Fibroblast of skin of left quadriceps (primary cell): ENCODE results near the gene OPN1LW.
"Not testable (repeated sequence)": the region's sequence is repeated elsewhere in the genome, so short reads cannot be mapped to it uniquely, and the experiment has no call there.

Experiments
- DNase-seq, 2 experiments: peaks; one replicate each; pipeline ENCODE4 v3.0.0-alpha.2; 2013; ENCODE audit warnings: low read depth in 2 of 2

OPN1LW gene

DNA sequence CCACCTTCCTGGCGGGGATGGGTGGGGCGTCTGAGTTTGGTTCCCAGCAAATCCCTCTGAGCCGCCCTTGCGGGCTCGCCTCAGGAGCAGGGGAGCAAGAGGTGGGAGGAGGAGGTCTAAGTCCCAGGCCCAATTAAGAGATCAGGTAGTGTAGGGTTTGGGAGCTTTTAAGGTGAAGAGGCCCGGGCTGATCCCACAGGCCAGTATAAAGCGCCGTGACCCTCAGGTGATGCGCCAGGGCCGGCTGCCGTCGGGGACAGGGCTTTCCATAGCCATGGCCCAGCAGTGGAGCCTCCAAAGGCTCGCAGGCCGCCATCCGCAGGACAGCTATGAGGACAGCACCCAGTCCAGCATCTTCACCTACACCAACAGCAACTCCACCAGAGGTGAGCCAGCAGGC is at the start of gene OPN1LW:
Gene OPN1LW, plus strand, starts transcription at position 234 of the 400 bp plus-strand sequence. Its CDS starts 41 bp downstream, at position 275.
- not testable (repeated sequence) for DNase-seq

DNA sequence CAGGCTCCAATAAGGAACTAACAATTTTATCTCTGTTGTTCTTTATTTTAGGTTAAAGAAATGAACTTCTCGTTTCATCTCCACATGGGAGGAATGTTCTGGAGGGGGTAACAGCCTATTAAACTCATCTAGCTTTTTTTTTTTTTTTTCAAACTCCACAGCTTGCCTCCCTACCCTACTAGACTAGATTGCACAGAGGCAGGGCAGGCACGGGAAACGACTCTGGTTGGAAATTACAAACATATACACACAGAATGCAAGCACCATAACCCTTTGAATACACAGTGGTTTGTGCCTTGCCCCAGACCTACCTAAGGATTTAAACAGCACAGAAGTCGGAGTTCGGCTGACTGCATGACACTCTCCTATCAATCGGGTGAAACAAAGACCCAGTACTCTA is 49.2 kb upstream of the OPN1LW start:
- no peak for DNase-seq

DNA sequence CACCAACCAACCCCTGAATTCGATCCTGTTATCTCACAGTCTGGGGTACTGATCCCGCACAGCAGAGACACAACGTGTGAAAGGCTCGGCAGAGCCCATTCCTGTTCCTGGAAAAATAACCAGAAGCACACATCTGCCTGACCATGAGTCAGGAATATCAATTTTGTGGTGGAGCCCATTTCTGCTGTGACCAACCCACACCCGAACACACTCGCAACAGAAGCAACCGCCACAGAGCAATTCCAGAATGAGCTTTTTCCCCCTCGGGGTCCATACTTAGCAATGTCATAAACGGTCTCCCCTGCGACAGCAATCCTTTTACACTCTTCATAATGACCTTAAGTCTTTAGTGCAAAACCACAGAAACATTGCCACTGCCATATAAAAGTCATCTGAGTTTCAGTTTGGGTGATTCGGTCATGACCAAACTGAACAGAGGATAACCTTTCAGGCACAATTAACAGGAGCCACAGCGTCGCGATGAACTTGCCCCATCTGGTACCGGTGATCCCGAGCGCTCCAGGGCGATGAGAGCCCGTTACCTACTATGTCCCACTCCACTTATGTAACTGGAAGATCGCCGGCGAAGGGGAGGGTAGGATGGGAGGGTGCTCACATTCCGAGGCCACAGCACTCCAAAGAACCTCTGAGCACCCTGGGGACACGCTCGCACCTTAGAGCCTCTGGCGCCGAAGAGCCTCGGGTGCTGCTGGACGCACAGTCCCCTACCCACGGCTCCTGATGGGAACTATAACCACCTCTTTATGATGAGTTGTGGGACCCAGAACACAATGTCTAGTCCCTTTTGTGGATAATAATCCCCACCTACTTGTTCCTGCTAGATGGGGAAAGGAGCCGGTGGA is 47.7 kb upstream of the OPN1LW start:
- no peak for DNase-seq

DNA sequence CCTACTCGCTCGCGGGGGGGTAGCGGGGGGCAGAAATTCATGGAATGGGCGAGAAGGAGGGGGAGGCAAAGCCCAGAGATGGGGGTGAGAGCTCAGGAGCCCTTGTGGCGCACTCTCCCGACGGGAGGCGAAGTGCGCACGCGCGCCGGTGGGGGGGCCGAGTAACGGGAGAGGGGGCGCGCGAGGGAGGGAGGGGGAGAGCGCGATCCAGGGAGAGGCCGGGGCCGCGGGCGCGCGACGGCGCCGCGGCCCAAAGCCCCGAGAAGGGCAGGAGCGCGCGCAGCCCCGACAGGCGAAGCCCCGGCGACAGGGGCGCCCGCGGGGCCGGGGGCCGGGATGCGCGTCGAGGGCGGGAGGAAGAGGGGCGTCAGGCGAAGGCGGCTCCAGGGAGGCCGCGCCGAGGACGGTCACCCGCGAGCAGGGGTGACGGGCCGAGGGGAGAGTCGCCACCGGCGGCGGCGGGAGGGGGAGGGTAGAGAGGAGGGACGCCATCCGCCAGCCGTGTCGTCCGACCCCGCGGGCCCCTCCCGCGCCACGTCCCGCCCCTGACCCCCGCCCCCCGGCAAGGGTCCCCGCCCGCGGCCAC is 46.9 kb upstream of the OPN1LW start:
- DNase-seq: peak; percentile 44 to 49

DNA sequence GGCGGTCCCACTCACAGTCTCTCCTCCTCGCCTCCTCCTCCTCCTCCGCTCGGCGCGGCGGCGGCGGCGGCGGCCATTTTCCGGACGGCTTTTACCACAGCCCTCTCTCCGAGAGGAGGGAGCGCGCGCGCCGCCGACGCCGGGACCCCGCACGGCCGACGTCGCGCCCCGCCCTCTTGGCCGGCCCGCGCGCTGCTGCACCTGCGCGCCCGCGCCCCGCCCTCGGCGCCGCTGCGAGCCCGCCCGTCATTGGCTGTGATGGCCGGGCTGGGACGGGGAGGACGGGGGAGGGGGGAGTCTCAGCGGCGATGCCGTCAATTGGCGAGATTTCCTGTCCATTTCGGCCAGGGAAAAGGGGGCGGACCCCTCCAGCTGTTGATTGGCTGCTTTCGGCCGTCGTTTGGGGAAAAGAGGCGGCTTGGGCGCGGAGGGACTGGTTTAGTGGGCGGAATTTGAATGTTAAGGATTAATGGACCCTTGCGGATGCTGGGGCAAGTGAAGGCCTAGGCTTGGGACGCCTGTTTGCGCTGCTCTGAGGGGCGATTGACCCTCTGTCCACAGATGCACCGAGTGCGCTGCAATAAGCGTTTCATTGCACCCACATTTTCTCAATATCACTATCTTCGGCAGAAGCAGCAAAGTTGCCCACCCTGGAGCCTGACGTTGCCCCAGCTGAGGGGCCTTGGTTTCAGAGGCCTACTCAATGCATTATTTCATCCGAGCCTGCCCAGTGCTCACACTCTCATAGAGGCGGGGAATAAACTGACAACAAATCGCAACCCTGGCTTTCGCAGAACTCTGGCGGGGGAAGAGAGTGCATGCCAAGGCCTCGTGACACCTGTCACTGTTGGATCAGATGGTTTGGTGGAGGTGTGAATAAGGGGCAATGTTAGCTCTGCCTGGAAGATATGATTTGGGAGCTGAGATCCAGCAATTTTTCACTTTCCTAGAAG is 46.2 kb upstream of the OPN1LW start, which contains the start of gene MECP2:
Gene MECP2, minus strand, starts transcription at position 129 of the 953 bp plus-strand sequence.
- peak; percentile 82 for DNase-seq

DNA sequence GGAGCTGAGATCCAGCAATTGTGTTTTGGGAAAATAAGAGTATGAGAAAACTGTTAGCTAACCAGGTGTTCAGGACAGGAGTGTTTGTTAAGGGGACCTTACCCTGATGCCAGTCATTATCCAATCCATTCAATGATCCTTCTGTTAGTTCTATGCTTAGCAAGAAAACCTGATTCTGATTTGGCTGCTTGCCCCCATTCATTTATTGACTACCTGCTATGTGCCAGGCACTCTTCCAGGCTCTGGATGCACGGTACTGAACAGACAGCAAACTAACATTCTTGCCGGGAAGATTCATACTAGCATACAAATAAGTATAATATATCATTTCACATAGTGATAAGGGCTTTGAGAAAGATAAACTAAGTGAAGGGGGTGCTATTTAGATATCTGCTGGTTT is 45.5 kb upstream of the OPN1LW start:
- DNase-seq: no peak

DNA sequence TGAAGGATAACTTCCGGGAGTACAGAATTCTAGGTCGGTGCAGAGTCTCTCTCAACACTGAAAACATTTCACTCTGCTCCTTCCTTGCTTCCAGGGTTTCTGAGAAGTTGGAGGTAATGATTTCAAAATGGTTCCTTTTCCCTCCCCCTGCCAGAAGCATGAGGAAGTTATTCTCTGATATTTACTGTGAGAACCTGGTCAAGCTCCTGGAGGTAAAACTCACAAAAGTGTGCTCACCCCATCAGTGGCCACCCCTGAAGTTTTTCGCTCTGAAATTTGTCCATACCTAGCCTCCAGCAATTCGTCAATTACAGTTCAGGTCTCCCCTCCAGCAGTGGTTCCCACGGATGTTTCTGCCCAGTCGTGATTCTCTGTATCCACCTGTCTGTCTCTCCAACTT is 30.3 kb upstream of the OPN1LW start:
- DNase-seq: no peak

DNA sequence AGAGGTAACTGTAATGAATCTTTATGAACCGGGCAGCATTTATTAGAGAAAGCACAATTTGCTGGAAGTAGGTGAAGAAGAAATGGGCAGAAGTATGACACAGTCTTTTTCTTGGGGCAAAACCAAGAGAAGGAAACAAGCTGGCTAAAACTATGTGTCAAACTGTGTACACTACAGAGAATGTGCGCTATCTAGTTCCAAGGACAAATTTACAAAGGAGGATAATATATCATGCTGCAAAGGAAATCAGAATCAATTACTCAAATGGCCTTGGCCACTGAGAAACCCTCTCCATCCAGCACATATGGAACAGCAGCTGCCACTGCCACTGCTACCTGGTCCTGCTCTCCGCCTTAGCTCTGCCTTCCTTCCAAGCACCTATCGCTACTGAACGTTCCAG is 29.4 kb upstream of the OPN1LW start:
- no peak for DNase-seq

DNA sequence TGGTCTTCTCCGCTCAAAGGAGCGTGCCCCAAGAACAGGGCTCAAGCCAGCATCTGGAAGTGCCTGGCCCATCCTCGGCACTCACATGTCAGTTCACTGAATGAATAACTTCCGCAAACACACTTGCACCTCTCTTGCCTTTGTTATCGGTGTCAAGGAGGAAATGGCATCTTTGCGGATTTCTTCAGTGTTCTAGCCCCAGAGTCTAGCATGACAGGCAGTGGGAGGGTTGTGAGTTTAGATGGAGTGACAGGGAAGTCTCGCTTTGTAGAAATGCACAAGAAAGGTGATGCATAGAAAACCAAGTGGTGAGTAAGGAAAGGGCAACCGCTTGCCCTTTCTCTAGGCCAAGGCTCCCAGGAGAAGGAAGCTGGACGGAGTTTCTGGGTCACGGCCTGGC is 29.0 kb upstream of the OPN1LW start:
- no peak for DNase-seq

DNA sequence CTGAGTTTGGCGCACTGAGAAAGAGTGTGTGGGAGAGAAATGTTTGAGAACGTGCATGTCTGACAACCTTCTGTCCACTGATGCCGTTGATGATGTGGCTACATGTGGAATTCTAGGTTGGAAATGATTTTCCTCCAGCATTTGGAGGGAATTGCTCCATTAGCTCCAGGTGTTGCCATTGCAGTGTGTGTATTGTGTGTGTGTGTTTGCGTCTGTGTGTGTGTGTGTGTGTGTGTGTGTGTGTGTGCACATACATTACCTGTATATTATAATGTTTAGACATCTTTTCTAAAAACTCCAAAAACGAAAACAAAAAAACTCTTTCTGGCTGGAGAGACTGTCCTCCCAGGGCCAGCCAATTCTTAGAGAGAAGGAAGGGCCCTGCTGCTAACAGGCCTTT is 28.3 kb upstream of the OPN1LW start:
- DNase-seq: no peak

DNA sequence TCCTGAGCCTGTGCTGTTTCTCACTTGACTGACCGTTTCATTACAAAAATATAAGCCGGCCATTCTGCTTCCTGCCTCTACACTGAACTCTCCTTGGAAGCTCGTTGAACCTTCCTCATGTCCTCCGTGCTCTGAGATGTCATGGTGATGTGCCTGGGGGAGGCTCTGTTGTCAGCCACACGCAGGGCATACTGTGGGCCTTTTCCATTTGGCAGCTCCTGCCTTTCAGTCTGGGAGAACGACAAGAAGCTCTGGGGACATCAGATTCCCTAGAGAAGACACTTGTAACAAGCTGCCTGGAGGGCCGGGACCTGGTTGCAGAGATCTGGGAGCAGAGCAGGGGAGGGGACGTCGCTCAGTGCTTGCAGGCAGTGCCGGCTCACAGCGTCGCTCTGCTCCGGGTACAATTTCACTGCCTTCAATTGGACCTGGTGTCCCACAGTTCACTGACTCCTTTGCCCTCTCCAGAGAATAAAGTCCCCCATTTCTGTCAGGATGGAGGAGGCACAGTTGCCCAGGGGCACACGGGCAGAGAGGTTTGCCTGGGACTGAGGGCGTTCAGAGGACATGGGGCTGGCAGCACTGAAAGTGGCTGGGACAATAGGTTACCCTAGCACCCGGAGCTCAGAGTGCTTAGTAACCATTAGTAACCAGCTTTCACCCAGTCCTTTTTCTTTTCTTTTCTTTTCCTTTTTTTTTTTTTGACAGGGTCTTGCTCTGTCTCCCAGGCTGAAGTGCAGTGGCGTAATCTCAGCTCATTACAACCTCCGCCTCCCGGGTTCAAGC is 27.4 kb upstream of the OPN1LW start:
- no peak for DNase-seq

DNA sequence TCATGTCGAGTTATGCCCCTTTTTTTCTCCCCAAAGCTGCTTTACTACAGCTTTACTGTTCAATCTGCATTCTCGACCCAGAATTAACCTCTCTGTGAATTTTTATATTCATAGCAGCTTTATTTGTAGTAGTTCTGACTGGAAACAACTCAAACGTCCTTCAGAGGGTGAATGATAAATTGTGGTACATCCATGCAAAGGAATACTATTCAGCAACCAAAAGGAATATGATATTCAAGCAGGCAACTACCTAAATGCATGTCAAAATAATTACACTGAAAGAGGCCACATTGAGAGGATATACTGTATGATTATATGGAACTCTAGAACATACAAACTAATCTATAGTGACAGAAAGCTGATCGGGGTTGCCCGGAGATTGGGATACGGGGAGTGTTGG is 26.5 kb upstream of the OPN1LW start:
- DNase-seq: no peak

DNA sequence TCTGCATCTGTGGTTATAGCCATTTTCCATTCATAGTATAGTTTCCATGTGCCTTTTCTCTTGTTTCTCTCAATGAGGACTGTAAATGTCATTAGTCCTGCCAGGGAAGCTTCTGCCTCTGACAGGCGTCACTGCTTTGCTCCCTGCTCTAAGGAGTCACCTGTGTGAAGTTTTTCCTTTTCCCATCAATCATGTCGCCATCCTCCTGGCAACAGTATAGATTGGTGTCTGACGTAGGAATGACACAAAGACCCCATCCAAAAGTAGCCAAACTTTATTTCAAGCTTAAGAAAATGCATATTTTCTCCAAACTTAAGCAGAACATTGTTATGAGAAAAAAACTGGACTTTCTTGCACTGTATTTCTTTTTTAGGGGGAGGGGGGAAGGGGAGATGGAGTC is 23.5 kb upstream of the OPN1LW start:
- DNase-seq: no peak

DNA sequence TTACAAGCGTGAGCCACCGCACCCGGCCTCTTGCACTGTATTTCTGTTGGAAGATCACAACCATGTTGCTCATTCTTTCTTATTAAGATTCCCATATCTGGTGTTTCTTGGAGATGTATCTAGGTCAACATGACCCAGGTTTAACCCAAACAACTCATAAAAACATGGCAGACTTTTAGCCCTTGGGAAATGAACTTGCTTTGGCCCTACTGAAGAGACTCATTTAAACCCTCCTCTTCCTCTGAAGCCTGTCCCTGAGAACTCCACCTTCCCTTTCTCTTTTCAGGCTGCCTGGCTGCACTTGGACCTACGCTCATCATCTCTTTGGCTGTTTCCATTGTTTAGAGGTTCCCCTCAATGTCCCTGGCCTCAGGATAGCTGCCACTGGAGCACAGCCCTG is 22.8 kb upstream of the OPN1LW start:
- no peak for DNase-seq

DNA sequence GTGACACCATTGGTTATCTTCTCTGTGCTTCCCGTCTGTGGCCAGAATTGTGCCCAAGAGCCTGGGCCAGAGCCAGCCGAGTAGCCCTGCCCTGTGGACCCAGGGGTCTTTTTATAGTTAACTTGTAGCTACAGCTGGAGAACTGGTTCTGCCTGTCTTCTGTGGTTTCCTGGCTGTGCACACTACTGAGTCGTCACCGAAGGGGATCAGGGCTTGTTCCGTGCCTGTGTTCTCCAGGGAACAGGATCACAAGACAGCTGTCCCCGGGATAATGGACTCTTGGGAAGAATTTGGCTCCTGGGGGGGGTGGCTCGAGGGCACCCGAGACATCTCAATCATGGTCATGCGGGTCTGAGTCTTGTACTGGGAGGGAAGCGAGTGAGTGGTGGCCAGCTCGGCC is 22.1 kb upstream of the OPN1LW start:
- no peak for DNase-seq

DNA sequence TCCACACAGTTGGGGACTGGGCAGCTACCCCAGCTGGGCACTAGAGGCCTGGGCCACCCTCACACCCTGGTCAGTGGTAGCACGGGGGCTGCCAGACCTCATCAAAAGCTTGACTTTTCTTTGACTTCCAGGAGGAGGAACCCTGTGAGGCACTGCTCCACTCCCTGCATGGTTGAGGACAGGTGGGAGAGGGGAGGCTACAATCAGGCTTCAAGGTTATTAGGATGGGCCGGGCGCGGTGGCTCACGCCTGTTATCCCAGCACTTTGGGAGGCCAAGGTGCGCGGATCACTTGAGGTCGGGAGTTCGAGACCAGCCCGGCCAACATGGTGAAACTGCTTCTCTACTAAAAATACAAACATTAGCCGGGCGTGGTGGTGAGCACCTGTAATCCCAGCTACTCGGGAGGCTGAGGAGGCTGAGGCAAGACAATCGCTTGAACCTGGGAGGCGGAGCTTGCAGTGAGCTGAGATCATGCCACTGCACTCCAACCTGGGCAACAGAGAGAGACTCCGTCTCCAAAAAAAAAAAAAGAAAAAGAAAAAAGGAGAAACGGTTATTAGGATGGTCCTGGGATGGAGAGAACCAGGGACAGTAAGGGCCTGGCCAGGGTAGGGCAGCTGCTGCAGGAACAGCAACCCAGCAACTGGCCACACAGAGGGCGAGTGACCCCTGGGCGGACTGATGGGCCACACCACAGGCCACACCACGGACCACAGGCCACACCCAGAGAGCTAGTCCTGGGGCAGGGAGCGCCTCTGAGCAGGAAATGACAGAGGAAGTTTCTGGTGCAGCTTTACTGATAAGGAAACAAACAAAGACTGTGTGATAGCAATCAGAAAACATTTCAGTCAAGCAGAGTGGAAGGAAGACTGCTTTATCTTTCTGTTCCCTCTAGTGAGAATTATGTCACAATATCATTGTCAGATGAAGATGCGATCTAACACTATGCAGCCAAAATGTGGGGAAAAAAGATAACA is 20.5 kb upstream of the OPN1LW start:
- DNase-seq: no peak

DNA sequence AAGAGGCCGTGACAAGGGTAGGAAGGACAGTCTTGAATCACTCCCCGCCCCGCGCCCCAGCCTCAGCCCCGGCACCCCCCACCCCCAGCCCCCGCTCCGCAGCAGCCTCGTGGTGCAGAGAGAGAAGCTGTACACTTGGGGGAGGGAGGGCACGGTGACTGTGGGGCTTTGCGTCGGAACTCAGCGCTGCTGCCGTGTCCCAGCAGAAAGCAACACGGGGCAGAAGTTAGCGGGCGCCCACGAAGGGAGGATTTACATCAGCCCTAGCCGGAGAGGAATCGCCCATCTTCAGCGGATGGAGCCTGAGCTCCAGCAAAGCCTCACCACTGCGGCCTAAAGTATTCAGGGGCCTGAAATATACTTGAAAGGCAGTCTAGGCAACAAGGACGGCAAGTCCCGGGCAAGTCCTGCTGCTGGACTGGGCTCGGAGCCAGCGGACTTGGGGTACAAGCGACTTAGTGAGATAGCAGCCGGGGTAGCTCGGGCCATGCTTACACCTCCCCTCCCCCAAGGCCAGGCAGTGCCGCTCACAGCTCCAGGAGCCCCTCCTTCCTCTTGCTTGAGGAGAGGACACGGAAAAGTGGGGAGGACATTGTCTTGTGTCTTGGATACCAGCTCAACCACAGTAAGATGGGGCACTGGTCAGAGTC is 18.5 kb upstream of the OPN1LW start:
- DNase-seq: no peak

DNA sequence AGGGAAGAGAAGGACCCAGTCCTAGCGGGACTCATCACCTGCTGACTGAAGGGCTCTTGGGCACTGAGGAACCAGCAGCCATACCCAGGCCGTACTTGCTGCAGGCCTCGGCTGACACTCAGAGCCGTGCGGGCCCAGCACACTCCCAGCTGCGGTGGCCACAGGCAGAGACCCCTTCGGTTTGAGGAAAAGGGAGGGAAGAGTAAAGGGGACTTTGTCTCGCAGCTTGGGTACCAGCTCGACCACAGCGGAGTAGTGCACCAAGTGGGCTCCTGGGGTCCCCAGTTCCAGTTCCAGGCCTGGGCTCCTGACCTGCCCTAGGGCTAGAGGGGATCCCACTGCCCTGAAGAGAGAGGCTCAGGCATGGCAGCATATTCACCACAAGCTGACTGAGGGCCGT is 17.9 kb upstream of the OPN1LW start:
- DNase-seq: no peak

DNA sequence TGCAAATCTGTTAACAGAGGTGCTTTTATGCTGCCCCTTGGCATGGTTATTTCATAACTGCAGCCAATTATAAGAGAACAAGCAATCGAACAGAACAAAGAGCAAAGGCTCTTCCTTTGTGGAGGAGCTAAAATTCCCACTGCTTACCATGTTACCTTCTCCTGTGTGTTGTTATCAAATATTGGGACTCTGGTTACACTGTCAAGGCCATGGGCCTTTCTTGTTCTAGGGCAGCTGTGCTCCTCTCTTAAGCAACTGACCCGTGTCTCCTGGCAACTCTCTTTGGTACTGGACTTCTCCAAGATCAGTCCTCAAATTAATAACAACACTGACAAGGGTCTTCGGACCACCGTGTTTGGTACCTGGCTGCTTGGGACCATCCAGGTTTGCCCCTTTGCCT is 12.1 kb upstream of the OPN1LW start:
- DNase-seq: no peak

DNA sequence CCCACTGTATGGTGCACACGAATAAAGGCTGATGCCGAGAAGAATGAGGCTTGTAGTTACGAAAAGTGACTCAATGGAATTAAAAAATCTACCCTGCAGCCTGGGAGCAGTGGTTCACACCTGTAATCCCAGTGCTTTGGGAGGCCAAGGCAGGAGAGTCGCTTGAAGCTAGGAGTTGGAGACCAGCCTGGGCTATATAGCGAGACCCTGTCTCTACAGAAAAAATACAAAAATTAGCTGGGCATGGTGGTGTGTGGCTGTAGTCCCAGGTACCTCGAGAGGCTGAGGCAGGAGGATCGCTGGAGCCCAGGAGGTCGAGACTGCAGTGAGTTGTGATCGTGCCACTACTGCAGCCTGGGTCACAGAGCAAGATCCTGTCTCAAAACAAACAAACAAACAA is 11.7 kb upstream of the OPN1LW start:
- DNase-seq: no peak
